HG02981 (cell line): ENCODE measurements around the gene SLC38A9.

ENCODE experiments used
- ATAC-seq: cut with Tn5 transposase; IDR thresholded peaks from one replicate; pipeline ENCODE4 v1.9.1; 2021; ENCODE audit warnings: mild to moderate bottlenecking, moderate library complexity; ENCODE audit not compliant: unreplicated experiment

The SLC38A9 gene

GRCh38 chr5:55657443-55657842, 54.7 kb downstream of the SLC38A9 start:
- no peak for ATAC-seq

- no peak for ATAC-seq
Measured at GRCh38 chr5:55650386-55650785, 61.7 kb downstream of the SLC38A9 start.

GRCh38 chr5:55649963-55650362, 62.2 kb downstream of the SLC38A9 start:
- no peak for ATAC-seq

- ATAC-seq, result no peak
Measured at GRCh38 chr5:55645304-55645703, 66.8 kb downstream of the SLC38A9 start.

- no peak for ATAC-seq
Measured at GRCh38 chr5:55638455-55638854, 73.7 kb downstream of the SLC38A9 start.

GRCh38 chr5:55638051-55638450, 74.1 kb downstream of the SLC38A9 start:
- no peak for ATAC-seq

- ATAC-seq, result no peak
Measured at GRCh38 chr5:55636683-55637082, 75.4 kb downstream of the SLC38A9 start.

GRCh38 chr5:55636177-55636576, 75.9 kb downstream of the SLC38A9 start:
- no peak for ATAC-seq

- ATAC-seq, result no peak
Measured at GRCh38 chr5:55634866-55635265, 77.3 kb downstream of the SLC38A9 start.

GRCh38 chr5:55634209-55634805, 77.8 kb downstream of the SLC38A9 start:
- ATAC-seq, result no peak

- no peak for ATAC-seq
Measured at GRCh38 chr5:55633574-55634208, 78.4 kb downstream of the SLC38A9 start.

GRCh38 chr5:55629815-55630214, 82.3 kb downstream of the SLC38A9 start:
- ATAC-seq, result no peak

- ATAC-seq, result no peak
Measured at GRCh38 chr5:55626790-55627189, 85.3 kb downstream of the SLC38A9 start.

GRCh38 chr5:55625913-55626312, 86.2 kb downstream of the SLC38A9 start:
- no peak for ATAC-seq

- no peak for ATAC-seq
Measured at GRCh38 chr5:55625589-55625909, 86.6 kb downstream of the SLC38A9 start.

- ATAC-seq, result no peak
Measured at GRCh38 chr5:55624841-55625588, 87.1 kb downstream of the SLC38A9 start.

- ATAC-seq, result no peak
Measured at GRCh38 chr5:55623789-55624188, 88.3 kb downstream of the SLC38A9 start.

GRCh38 chr5:55622460-55622859, 89.7 kb downstream of the SLC38A9 start:
- no peak for ATAC-seq

GRCh38 chr5:55621229-55621628, 90.9 kb downstream of the SLC38A9 start:
- no peak for ATAC-seq

- no peak for ATAC-seq
Measured at GRCh38 chr5:55620766-55621160, 91.4 kb downstream of the SLC38A9 start.

GRCh38 chr5:55620009-55620765, 91.9 kb downstream of the SLC38A9 start:
- no peak for ATAC-seq

GRCh38 chr5:55618318-55618717, 93.8 kb downstream of the SLC38A9 start:
- no peak for ATAC-seq
